ENCODE data around the gene WRNIP1. TPM values are rescaled to one million over a fixed set of nuclear protein-coding genes. Genes with fewer than 3 reads are reported as not detected.

WRNIP1 gene
- total RNA-seq, 1 donor from 2014 or later, result 31.5 TPM

DNA sequence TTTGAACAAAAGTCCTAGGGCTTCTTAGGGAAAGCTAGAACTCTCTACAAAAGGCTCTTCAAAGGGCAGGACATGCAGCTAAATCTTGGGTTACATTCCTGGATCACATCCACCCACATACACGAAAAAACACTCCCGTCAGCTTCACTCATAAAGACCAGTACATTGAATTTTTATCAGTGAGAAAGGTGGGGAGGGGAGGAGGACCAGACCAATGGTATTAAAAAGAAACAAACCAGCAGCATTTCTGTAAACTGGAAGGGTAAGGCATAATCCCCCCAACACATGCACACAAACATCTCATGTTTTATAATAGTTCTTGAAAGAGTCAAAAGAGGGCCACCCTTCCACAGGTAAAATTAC, 46.1 kb upstream of the WRNIP1 start:
- Mint-ChIP-seq H3K9me3 (ENCODE audit: unreplicated experiment) (peaks cover 10% of the 10 kb centered on the region), H3K27me3 (ENCODE audit: low read depth, unreplicated experiment) (no peaks in the 10 kb centered on the region), H3K36me3 (ENCODE audit: low read depth, unreplicated experiment) (peaks cover 4% of the 10 kb centered on the region), H3K4me3 (ENCODE audit: unreplicated experiment) (no peak overlapping the region), H3K4me1 (ENCODE audit: low read depth, unreplicated experiment) (peaks cover 16% of the 10 kb centered on the region), H3K27ac (ENCODE audit: unreplicated experiment) (no peak overlapping the region)
- Histone ChIP-seq H3K27ac (ENCODE audit: low read depth, low read length) (no peak overlapping the region), H3K27me3 (ENCODE audit: insufficient read depth, low read length) (peaks cover 2% of the 10 kb centered on the region), H3K36me3 (ENCODE audit: insufficient read depth, low read length) (no peaks in the 10 kb centered on the region), H3K79me2 (ENCODE audit: insufficient read depth, low read length) (no peaks in the 10 kb centered on the region), H3K4me2 (ENCODE audit: low read length) (peak overlapping the region; percentile 25), H2AFZ (ENCODE audit: low read depth, low read length) (no peak overlapping the region), H3K9me3 (ENCODE audit: insufficient read depth, low read depth, low read length) (no peaks in the 10 kb centered on the region), H4K20me1 (ENCODE audit: insufficient read depth, low read length) (no peaks in the 10 kb centered on the region), H3K4me3 (ENCODE audit: insufficient read depth, low read depth, low read length) (no peak overlapping the region), H3K4me1 (ENCODE audit: insufficient read depth, low read length) (peaks cover 14% of the 10 kb centered on the region), H3K9ac (ENCODE audit: low read length) (no peak overlapping the region)
- TF ChIP-seq, protein P1, sequence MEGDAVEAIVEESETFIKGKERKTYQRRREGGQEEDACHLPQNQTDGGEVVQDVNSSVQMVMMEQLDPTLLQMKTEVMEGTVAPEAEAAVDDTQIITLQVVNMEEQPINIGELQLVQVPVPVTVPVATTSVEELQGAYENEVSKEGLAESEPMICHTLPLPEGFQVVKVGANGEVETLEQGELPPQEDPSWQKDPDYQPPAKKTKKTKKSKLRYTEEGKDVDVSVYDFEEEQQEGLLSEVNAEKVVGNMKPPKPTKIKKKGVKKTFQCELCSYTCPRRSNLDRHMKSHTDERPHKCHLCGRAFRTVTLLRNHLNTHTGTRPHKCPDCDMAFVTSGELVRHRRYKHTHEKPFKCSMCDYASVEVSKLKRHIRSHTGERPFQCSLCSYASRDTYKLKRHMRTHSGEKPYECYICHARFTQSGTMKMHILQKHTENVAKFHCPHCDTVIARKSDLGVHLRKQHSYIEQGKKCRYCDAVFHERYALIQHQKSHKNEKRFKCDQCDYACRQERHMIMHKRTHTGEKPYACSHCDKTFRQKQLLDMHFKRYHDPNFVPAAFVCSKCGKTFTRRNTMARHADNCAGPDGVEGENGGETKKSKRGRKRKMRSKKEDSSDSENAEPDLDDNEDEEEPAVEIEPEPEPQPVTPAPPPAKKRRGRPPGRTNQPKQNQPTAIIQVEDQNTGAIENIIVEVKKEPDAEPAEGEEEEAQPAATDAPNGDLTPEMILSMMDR (IDR thresholded peaks at IDR 0.05; ENCODE audit: insufficient read depth, low read depth, low read length), result no peak
- TF ChIP-seq EZH2 (IDR thresholded peaks at IDR 0.05; ENCODE audit: insufficient read depth, low read length), result no peak
- FAIRE-seq (no peak), DNase-seq (ENCODE audit: low read depth) (no peak)

DNA sequence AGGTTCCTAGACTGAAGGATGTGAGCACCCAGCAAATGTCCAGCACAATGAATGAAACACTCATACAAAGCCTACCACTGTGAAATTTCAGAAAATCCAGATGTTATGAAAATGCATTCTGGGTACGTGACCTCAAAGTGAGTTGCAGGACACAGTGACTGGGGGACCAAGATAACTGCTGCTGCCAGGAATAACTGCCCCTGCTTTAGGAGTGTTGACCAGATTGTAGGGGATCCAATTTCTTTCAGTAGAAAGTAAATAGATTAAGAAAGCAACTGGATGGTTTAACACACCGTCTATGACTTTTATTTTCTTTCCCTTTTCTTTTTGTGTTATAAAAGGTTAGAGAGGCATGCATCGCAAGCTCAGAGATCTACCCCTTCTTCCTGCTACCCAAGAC, 44.0 kb upstream of the WRNIP1 start:
- Histone ChIP-seq H3K4me1 (ENCODE audit: insufficient read depth, low read length) (peaks cover 11% of the 10 kb centered on the region), H3K9me3 (ENCODE audit: insufficient read depth, low read depth, low read length) (no peaks in the 10 kb centered on the region), H3K79me2 (ENCODE audit: insufficient read depth, low read length) (no peaks in the 10 kb centered on the region), H3K4me3 (ENCODE audit: insufficient read depth, low read depth, low read length) (no peak overlapping the region), H3K9ac (ENCODE audit: low read length) (no peak overlapping the region), H2AFZ (ENCODE audit: low read depth, low read length) (no peak overlapping the region), H3K36me3 (ENCODE audit: insufficient read depth, low read length) (no peaks in the 10 kb centered on the region), H4K20me1 (ENCODE audit: insufficient read depth, low read length) (no peaks in the 10 kb centered on the region), H3K27me3 (ENCODE audit: insufficient read depth, low read length) (peaks cover 2% of the 10 kb centered on the region), H3K4me2 (ENCODE audit: low read length) (no peak overlapping the region), H3K27ac (ENCODE audit: low read depth, low read length) (no peak overlapping the region)
- no peaks in the 10 kb centered on the region for H3K27me3 Mint-ChIP-seq (ENCODE audit: low read depth, unreplicated experiment)
- peaks cover 4% of the 10 kb centered on the region for H3K36me3 Mint-ChIP-seq (ENCODE audit: low read depth, unreplicated experiment)
- DNase-seq (ENCODE audit: low read depth), result no peak
- H3K9me3 Mint-ChIP-seq (ENCODE audit: unreplicated experiment), result peaks cover 10% of the 10 kb centered on the region
- peak overlapping the region; percentile 5 for H3K27ac Mint-ChIP-seq (ENCODE audit: unreplicated experiment)
- peaks cover 16% of the 10 kb centered on the region for H3K4me1 Mint-ChIP-seq (ENCODE audit: low read depth, unreplicated experiment)
- FAIRE-seq, result no peak
- TF ChIP-seq, protein P1 (IDR thresholded peaks at IDR 0.05; ENCODE audit: insufficient read depth, low read depth, low read length), result no peak
- no peak for TF ChIP-seq EZH2 (IDR thresholded peaks at IDR 0.05; ENCODE audit: insufficient read depth, low read length)
- no peak overlapping the region for H3K4me3 Mint-ChIP-seq (ENCODE audit: unreplicated experiment)

- H3K36me3 ChIP-seq (ENCODE audit: insufficient read depth, low read length), result no peaks in the 10 kb centered on the region
- H3K4me2 ChIP-seq (ENCODE audit: low read length), result no peak overlapping the region
- Mint-ChIP-seq H3K27ac (ENCODE audit: unreplicated experiment) (no peak overlapping the region), H3K9me3 (ENCODE audit: unreplicated experiment) (peaks cover 6% of the 10 kb centered on the region), H3K27me3 (ENCODE audit: low read depth, unreplicated experiment) (no peaks in the 10 kb centered on the region), H3K36me3 (ENCODE audit: low read depth, unreplicated experiment) (peaks cover 4% of the 10 kb centered on the region), H3K4me1 (ENCODE audit: low read depth, unreplicated experiment) (peaks cover 7% of the 10 kb centered on the region), H3K4me3 (ENCODE audit: unreplicated experiment) (no peak overlapping the region)
- H3K9me3 ChIP-seq (ENCODE audit: insufficient read depth, low read depth, low read length), result no peaks in the 10 kb centered on the region
- no peaks in the 10 kb centered on the region for H4K20me1 ChIP-seq (ENCODE audit: insufficient read depth, low read length)
- peaks cover 2% of the 10 kb centered on the region for H3K27me3 ChIP-seq (ENCODE audit: insufficient read depth, low read length)
- no peaks in the 10 kb centered on the region for H3K79me2 ChIP-seq (ENCODE audit: insufficient read depth, low read length)
- H3K4me3 ChIP-seq (ENCODE audit: insufficient read depth, low read depth, low read length), result no peak overlapping the region
- H2AFZ ChIP-seq (ENCODE audit: low read depth, low read length), result peak overlapping the region; percentile 67
- peaks cover 6% of the 10 kb centered on the region for H3K4me1 ChIP-seq (ENCODE audit: insufficient read depth, low read length)
- no peak overlapping the region for H3K27ac ChIP-seq (ENCODE audit: low read depth, low read length)
- TF ChIP-seq, protein P1 (IDR thresholded peaks at IDR 0.05; ENCODE audit: insufficient read depth, low read depth, low read length), result no peak
- no peak overlapping the region for H3K9ac ChIP-seq (ENCODE audit: low read length)
- FAIRE-seq (no peak), DNase-seq (ENCODE audit: low read depth) (no peak)
Observed at GRCh38 chr6:2725364-2725988, 39.7 kb upstream of the WRNIP1 start.

Measured in astrocyte (in vitro differentiated cells and primary cell).